GM19324 (cell line): ENCODE data around the gene RASA2.
"Not testable (repeated sequence)": the region's sequence is repeated elsewhere in the genome, so short reads cannot be mapped to it uniquely, and the experiment has no call there.

Experiments
- ATAC-seq: cut with Tn5 transposase; IDR thresholded peaks from one replicate; pipeline ENCODE4 v1.9.1; 2021; ENCODE audit warnings: mild to moderate bottlenecking, moderate library complexity; ENCODE audit not compliant: unreplicated experiment, low FRiP score

Gene RASA2

DNA sequence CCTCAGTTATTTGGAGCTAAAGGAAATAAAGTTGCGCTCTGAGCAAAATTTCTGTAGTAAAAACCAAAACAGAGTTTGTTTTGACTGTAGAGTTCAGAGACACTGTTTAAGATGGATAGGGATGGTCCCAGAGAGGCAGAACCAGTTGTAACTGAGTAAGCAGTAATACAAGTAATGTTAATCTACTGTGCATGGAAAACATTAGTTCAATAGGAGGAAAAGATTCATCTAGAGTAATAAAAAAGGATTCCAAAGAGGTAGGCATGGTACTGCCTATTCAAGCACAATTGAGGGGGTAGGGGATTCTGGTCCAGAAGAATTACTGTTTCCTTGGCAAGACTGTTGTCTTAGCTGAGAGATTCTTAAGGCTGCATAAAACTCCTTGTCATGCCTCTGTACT, 77.4 kb downstream of the RASA2 start:
- no peak for ATAC-seq

DNA sequence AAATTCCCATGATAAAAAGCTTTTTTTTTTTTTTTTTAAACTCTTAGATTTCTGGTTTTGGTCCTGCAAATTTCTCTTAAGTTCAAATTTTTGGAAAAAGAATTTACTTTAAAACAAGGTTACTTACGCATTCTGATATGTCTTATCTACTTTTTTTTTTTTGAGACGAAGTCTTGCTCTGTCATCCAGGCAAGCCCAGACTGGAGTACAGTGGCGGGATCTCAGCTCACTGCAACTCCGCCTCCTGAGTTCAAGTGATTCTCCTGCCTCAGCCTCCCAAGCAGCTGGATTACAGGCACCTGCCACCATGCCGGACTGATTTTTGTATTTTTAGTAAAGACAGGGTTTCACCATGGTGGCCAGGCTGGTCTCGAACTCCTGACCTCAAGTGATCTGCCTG, 83.2 kb downstream of the RASA2 start:
- no peak for ATAC-seq

DNA sequence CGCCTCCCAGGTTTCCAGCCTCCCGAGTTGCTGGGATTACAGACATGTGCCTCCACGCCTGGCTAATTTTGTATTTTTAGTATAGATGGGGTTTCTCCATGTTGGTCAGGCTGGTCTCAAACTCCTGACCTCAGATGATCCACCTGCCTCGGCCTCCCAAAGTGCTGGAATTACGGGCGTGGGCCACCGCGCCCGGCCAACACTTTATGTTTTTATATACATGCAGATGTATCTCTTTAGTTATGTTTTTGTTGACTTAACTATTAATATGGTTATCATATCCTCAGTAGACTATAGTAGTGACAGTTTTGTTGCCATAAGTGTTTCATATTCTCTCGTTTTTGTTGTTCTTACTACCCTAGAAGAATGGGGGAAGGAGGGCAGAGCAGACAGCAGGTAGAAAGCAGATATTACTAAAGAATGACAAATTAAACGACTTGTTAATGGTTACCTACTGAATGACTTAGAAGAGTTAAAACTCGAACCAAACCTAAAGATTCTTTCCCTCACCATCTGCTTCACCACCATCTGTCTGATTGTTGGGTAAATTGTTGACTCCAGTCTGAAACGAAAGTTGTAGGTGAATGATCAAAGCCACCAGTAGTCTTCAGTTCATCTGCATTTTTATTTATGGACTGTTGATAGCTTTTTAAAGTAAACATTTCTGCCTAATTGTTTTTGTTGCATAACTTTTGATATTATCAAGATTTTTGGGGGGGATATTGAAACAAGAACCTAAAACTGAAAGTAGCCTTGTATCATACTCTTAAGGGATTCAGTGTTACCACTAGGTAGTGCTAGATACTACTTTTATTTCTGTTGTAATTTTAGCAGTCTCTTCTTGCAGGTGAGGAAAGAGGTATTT, 89.3 kb downstream of the RASA2 start:
- no peak for ATAC-seq

DNA sequence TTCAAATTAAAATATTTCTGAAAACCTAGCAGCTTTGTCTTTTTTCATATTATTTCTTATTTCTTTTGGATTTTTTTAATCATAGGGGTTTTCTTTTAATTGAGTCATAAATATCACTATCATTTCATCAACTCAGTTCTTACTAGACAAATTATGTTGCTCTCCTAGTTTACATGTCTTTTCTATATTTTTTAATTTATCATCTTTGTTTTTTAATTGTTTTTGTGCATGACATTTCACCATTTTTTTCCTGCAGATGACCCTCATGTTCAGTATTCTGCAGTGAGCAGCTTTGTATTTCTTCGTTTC, 89.9 kb downstream of the RASA2 start:
- ATAC-seq: no peak

DNA sequence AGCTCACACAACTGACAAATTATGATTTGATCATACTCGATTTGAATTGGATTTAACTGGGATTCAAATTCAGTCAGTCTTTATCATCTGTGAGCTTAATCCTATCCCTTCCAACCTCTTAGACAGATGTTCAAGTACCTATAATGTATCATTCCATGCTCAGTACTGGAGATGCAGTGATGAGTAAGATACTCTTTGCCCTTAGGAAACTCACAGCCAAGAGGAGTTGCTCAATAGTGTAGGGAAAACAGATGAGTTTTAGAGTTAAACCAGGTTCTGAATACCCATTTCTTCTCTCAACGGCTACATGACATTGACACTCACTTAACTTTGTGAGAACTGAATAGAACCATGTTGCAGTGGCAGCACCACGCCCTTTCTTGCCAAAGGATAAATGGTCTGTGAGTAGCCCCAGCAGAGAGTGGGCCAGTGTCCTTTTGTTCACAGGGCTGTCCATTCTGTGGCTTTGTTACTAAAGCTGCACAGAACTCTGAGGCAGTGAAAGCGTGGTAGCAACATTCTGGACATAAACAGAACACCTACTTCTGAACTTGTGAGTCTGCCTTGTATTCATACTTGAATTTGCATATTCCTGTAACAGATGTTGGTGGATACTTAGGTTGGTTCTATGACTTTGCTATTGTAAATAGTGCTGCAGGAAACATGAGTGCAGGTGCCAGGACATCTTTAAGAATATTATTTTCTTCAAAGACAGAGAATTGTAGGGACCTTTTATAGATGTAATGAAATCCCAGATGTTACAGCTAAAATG, 91.6 kb downstream of the RASA2 start:
- ATAC-seq: no peak

DNA sequence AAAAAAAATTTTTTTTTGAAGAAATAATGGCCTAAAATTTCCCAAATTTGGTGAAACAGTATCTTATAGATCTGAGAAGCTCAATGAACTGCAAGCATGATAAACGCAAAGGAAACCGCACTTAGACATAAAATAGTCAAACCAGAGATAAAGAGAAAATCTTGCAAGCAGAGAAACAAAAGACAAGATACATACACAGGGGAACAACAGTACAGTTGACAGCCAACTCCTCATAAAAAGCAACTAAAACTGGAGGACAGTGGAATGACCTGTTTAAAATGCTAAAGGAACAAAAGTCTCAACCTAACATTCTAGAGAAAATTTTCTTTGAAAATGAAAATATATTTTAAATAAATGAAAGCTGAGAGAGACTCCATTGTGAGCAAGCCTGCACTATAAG, 107.5 kb downstream of the RASA2 start:
- ATAC-seq: no peak

DNA sequence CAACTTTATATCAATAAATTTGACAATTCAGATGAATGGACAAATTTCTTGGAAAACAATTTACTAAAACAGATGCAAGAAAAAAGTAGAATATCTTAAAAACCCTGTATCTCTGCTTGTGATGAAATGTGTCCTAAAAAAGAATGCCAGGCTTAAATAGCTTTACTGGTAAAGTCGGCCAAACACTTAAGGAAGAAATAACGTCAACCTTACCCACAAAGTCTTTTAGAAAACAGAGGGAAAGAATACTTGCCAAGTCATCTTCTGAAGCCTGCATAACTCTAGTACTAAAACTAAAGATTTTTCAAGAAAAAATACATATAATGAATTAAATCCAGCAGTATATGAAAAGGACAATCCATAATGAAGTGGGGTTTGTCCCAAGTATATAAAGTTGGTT, 111.1 kb downstream of the RASA2 start:
- ATAC-seq: no peak

DNA sequence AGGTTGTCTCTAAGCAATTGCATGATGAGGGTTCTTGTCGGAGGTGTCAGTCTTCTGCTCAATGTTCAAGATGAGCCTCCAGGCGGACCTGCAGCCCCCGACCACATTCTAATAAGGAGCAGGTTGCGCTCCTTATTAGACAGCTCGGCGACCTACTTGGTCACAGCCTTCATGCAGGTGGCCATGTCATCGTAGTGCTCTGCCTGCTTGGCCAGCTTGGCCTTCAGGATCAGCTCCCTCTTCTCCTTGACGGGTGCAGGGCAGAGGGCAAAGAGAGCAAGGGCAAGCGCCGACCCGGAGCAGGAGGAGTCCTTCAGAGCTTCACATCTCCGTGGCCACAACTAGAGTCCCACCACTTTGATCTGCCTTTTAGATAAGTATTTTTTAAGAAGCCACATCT, 113.5 kb downstream of the RASA2 start:
- ATAC-seq: no peak

DNA sequence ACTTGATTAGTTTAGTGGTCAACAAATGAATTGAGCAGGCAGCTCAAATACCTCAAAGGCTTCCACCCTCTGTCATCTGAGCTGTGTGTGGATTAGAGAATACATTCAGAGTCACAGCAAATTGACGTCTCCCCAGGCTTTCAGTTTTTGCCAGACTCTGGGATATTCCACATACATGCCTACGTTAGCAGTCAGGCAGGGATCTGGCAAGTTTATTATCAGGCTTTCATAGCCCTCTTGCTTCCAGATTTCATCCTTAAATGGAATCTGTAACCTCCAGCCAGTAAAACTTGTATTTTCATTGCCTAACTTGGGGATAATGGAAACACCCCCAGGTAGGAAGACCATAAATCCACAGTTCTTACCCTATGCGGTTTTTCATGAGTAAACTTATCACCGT, 115.9 kb downstream of the RASA2 start:
- no peak for ATAC-seq

DNA sequence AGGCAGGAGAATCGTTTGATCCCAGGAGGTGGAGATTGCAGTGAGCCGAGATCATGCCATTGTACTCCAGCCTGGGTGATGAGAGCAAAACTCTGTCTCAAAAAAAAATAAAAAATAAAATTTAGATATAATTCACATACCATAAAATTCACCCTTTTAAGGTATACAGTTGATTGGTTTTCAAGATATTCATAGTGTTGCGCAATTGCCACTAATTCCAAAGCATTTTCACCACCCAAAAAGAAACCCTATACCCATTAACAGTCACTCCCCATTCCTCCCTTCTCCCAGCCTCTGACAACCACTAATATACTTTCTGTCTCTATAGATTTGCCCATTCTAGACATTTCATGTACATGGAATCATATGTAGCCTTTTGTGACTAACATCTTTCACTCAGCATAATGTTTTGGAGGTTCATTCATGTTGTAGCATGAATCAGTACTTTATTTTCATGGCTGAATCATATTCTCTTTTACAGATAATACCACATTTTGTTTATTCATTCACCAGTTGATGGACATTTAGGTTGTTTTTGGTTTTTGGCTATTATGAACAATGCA, 116.7 kb downstream of the RASA2 start:
- ATAC-seq: no peak

DNA sequence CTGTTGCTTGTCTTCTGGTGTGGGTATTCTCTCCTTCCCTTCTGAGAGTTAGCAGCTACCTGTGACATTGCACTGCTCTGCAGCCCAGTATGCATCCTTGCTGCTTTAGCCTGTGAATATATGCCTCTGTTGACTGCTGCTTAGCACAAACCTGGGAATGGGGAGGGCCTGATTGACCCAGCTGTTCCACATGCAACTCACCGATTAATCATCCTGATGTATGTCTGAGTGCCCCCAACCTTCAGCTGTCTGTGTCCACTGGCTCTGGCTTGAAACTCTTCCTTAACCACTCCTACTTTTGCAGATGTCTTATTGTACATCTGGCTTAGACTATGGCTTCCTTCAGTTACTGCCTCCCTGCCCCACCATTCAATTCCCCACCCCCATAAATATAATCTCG, 119.1 kb downstream of the RASA2 start:
- no peak for ATAC-seq

DNA sequence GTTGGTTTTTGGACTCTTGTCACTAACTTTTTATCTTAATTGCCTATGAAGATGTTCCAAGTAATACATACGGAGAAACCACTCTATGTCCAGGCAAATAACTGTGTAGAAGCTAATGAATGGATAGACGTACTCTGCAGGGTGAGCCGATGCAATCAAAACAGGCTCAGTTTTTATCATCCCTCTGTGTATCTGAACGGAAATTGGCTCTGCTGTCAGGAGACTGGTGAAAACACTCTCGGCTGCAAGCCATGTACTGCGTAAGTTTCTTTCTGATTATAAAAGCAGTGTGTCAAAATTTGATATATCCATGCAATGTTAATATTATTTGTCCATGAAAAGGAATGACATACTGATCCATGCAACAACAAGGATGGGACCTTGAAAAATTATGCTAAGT, 121.6 kb downstream of the RASA2 start:
- no peak for ATAC-seq

DNA sequence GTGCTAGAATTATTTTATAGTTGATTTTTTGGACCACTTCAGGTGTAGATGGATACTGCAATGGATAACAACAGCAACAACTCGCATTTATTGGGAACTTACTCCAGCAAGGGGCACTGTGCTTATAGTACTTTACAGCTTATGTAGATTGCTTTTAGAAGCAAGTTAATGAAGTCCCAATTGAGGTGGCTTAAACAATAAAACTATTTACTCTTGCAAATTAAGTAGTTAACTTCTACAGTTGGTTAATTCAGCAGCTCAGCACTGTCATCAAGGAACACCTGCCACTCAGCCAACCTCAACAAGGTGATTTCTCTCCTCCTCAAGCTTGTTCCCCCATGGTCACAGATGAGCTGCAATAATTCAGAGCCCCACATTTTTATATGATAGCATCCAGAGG, 124.1 kb downstream of the RASA2 start:
- ATAC-seq: no peak

DNA sequence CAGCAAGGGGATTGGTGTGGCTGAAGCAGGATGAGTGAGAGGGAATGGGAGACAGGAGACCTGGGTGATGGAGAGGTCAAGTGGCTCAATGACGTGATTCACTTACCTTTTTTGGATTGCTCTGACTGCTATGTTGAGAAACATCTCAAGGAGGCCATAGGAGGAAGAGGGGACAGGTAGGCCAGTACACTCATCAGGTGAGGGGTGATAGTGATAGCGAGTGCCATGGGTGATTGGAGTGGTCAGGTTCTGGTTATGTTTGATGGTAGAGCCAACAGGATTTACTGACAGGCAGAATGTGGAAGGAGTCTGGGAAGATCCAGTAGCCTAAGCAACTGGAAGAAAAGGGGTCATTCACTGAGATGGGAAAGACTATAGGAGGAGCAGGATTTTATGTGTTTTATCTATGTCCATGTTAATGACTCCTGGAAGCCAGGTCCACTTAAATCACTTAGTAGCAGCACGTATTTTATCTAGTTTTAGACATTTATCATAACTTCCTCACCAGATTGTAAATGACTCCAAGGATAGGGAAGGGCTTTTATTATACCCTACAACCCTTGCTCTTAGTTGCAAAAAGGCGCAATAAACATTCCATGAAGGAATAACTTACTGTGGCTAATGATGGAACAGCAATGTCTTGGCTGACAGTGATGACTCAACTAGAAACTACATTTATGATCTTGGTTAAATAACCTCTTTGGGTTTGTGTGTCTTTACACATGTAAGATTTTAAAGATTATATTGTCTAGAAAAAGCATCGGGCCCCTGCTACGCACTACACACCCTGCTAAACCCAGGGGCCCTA, 131.5 kb downstream of the RASA2 start:
- ATAC-seq: no peak

DNA sequence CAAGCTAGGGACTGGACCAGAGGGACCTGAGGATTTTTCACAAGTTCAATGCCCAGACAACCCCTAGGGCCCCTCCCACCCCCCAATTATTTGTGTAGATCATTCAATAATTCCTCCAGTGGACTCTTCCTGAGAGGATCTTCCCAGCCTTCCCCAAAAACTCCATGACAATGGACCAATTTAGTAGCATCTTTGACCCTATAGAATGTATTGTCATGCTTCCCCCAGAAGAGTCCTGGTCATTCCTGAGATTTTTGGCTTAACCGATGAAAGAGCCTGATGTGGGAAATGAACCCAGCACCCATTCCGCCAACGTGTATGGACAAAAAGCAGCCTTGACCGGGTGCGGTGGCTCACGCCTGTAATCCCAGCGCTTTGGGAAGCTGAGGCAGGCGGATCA, 132.1 kb downstream of the RASA2 start:
- no peak for ATAC-seq

DNA sequence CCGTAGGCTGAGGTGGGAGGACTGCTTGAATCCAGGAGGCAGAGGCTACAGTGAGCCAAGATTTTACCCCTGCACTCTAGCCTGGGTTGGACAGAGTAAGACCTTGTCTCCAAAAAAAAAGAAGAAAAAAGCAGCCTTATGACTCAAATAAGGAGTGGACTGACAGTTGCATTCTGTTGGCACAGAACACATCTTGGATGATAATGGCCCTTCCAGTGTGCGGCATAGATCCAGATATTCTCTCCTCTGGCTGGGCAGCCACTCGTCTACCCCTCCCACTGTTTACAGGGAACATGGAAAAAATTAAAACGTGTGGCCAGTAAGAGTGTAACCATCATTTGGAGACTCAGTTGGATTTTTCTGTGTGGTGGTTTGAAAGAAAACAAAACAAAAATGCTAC, 132.6 kb downstream of the RASA2 start:
- ATAC-seq: no peak

DNA sequence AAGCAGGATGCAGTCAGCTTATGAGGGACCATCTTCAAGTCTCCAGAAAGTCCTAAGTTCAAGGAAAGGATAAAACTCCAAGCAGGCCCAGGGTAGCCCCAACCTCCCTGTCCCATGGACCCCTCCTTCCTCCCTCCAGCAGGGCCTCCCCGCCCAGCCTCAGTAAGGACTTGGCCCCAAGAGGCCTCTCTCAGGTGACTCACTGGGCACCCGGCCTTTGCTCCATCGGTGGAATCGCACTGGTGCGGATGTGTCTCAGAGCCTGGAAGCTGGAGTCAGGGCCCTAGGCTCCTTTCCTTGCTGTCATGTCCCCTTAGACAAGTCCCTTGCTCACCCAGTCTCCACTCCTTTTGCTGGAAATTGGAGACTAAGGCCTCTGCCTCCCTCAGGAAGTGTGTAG, 136.9 kb downstream of the RASA2 start:
- ATAC-seq: no peak

DNA sequence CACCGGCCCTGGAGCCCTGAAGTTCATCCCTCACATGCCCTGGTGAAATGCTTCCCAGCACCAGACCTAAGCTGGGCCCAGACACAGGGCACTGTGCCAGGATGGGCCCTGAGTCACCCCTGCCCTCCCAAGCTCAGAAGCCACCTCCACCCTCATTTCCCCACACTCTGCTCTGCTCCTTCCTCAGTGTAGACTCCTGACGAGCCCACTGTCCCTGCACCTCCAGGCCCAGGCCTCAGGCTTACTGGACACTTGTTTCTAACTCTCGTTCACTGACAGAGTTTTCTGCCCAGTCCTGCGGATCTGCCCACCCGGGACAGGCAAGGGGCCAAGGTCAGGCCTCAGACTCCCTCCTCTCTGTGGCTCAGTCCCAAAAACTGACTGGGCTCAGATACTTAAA, 138.7 kb downstream of the RASA2 start:
- ATAC-seq: no peak

DNA sequence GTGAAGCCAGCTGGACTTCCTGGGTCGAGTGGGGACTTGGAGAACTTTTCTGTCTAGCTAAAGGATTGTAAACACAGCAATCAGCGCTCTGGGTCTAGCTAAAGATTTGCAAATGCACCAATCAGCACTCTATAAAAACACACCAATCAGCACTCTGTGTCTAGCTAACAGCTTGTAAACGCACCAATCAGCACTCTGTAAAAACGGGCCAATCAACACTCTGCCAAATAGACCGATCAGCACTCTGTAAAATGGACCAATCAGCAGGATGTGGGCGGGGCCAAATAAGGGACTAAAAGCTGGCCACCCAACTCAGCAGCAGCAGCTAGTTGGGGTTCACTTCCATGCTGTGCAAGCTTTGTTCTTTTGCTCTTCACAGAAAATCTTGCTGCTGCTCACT, 141.5 kb downstream of the RASA2 start:
- ATAC-seq: not testable (repeated sequence)

DNA sequence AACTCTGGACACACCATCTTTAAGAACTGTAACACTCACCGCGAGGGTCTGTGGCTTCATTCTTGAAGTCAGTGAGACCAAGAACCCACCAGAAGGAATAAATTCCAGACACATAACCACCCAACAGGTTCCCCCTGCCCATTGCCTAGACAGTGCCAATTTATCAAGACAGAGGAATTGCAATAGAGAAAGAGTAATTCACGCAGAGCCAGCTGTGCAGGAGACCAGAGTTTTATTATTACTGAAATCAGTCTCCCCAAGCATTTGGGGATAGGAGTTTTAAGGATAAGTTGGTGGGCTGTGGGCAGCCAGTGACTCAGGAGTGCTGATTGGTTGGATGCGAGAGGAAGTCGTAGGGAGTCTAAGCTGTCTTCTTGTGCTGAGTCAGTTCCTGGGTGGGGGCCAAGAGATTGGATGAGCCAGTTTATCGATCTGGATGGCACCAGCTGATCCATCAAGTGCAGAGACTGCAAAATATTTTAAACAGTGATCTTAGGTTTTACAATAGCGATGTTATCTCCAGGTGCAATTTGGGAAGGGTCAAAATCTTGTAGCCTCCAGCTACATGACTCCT, 142.1 kb downstream of the RASA2 start:
- ATAC-seq: not testable (repeated sequence)

DNA sequence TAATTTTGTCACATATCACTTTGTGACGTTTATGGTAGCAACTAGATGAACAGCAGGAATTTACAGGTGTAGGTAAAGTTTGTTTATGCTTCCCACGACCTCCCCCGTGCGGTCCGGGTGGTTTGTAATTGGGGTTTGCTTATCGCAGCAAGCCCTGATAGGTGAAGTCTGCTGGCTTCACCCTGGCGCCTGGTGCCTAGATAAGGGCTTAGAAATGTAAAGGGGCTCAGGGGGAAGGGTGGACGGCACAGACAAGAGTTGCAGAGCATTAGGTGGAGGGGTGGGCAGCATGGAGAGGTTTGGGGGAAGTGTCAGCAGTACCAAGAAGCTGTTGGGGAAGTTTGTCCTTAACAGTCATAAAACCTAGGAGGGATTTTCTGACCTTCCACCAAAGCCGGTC, 143.1 kb downstream of the RASA2 start:
- no peak for ATAC-seq
